DMS 273 (cell line): Measurements from ENCODE around the gene STX11.
A peak's percentile ranks its signal among the peaks of the same experiment; 100 is the strongest.

ENCODE experiments used
- DNase-seq: peaks from one replicate; lab custom pipeline; 2025; ENCODE audit not compliant: unreplicated experiment; lab: John Stamatoyannopoulos, UW

STX11 gene

DNA sequence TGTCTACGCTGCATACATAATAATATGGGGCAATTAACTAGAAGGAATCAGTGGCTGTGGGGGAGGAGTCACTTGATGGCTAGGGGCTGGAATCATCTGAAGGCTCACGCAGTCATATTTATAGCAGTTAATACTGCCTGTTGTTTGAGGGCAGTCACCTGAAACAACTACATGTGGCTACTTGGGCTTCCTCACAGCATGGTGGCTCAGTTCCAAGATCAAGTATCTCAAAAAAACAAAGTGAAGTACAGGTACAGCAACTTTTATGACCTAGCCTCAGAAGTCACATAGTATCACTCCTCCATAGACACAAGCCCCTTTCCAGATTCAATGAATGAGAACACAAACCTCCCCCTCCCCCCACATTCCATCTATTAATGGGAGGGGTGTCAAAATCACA lies 63.7 kb downstream of the STX11 start:
- peak; percentile 8 for DNase-seq

DNA sequence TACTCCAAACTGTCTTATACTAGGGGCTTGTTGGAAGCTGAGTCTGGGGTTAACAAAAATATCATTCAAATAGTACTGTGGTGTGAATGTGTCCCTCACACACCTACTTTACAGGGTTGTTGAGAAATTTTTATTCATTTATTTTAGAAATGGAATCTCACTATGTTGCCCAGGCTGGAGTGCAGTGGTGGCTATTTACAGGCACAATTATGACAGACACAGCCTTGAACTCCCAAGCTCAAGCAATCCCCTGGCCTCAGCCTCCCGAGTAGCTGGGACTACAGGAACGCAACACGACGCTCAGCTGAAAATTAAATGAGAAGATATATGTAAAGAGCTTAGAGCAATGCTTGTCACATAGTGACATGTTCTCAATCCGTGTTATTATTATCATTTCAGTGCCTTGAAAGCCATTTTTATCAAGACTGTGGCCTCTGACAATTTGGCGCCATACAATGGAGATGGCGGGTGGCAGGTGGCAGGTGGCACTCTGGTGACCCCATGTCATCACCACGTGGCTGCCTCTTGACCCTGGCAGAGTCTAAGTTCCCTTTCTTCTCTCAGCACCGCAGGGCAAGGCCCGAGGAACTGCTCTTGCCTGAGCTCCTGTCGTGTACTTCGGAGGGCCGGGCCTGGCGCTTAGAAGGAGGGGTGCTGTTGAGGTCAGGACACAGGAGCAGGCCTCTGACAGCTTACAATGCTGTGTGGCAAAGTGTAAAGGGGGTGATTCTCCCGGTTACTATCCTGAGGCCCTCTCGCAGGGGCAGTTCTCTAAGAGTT lies 64.5 kb downstream of the STX11 start:
- DNase-seq, result peak; percentile 30

DNA sequence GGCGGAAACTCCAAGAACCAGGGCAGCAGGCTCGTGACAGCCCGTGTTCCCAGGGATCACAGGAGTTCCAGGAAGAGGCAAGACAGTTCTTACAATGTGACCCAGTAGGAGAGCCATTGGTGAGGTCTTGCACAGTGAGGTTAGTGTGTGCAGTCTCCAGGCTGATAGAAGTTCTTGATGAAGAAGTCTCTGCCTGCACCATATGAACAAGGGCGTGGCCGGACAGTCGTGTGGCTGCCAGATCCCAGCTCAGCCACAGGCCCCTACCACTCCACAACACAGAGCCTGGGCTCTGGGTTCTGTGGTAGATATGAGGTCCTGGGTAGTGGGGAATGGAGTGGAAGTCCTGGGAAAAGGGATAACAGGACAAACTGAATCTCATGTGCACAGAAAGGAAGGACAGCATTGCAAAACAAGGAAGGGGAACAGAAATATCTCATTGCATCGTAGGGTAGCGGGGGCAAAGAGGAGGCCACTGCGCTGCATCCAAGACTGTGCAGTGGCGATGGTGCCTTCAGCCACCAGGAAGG lies 65.2 kb downstream of the STX11 start:
- peak; percentile 33 for DNase-seq

DNA sequence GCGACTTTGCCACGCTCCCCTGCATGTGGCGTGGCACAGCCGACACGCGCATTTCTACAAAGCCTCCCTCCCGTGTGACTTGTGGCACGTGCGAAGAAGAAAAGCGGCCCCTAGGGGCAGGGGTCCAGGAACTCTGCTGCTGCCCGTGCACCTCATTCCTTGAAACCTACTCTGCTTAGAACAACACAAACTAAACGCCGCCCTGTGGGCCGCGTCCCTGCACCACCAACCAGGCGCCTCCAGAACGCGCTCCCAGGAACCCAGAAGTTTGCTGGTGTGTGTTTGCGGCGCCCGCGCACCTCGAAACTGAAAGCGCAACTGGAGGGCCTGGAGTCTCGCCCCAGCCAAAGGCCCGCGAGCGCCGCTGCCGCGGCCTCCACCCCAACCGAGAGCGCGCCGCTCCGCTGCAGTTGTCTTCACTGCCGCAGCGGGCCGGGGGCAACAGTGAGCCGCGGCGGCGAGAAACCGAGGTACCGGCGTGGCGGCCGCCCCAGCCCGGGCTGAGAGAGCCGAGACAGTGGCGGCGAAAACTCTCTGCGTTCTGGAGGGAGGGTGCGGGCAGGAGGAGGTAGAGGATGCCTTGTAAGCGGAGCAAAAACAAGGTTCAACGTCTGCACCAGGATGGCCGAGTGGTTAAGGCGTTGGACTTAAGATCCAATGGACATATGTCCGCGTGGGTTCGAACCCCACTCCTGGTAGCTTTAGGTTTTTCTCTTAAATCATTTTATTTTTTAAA lies 65.8 kb downstream of the STX11 start:
- DNase-seq, result peak; percentile 97

DNA sequence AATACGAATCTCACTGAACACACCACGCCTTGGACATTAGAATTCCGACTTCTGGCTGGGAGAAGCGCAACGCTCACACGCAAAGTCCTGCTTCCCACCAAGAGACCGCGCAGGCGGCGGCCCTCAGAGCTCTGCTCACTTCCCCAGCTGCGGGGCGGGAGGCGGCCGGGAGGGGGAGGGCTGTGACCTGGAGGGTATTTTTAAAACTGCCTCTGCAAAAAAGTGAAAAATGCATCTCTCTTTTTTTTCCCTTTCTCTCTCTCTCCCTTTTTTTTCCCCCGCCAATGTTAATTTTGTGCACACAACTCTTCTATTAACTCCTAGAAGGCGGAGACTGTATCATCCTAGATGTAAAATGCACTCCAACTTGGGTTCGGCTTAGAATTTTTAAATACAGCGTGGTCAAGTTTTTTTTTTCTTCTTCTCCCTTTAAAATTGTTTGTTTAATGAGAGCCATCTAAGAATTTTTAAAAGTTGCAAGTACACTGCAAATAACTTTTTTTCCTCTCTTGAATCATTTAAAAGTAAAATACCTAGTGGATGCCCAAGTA lies 66.4 kb downstream of the STX11 start:
- no peak for DNase-seq

DNA sequence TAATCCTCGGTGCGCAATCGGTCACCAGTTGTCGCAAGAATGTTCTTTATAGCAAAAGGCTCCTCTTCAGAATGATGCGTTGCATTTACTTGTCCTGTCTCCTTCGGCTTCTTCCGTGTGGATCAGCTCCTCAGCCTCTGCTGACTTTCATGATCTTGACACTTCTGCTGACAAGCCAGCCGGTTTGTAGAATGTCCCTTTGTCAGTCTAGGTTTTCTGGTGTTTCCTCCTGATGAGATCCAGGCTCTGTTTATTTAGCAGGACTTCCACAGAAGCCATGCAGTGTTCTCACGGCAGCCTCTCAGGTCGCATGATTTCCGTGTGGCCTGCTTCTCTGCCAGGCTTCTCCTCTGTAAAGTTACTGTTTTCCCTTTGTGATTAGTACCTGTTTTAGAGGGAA lies 66.9 kb downstream of the STX11 start:
- no peak for DNase-seq

DNA sequence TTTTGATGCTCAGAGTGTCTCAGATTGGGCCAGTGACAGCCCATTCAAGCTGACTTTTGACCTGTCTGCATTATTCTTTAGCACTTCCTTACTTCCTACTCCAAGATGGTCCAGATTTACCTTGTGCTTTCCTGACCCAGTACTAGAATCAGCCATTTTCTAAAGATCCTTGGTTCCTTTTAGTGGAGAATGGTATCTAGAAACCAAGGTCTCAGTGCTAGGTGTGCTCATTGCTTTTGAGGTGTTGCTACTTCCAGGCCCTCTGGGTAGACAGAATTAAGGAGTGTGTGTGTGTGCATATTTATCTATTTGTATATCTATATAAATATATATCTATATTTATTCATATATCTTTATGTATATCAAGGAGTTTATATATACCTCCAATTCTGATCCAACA lies 67.5 kb downstream of the STX11 start:
- DNase-seq, result no peak

DNA sequence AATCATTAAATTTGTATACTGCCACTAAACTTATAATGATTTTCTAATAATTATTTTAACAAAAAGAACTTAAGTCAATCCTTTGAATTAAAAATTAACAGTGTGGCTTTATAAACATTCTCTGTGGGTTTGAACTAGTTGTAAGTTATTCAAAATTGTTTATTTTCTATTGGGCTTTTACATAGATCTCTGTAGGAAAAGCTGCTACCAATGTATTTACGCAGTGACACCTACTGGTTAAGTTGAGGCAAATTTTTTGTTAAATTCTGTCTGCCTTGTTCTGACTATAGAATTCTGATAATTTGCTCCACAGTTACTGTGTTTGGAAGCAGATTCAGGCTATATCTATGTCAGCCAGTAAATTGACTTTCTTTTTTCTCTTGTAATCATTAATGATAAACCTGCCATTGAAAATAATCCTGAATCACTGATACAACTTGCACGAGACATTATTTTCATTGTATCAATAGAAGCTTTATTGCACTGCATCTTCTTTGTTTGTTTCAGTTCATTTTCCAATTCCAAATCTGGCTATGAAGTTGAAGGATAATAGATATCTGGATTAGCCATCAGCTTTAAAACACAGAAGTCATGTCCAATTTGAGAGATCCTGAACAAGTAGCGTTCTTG lies 68.9 kb downstream of the STX11 start:
- peak; percentile 60 for DNase-seq

DNA sequence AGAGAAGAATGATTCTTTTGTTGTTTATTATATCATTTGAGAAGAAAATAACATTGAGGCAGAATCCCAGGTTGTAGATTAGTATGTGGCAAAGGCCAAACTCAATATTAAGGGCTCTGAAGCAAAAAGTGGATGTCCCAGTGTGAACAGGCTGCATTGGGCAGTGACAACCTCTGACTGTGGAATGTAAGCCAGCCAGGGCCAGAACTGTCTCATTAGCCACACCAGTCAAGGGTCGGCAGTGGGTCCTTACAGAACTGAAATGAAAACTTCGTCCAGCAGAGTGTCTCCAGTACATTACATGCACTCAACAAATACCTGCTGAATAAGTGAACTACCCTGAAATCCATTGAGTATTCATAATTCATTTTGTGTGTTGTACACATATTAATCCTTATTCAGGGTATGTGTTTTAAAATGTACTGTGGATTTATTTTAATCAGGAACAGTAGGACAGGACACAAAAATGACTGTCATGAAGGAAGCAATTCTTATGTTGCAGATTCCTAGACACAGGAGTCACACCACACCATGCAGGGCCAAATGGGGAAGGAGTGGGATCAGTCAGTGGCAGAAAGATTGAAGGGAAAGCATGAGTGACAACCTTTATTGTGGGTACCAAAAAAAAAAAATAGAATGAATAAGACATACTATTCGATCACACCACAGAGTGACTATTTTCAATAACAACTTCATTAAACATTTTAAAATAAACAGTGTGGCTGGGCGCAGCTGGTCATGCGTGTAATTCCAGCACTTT lies 69.9 kb downstream of the STX11 start:
- DNase-seq, result no peak

DNA sequence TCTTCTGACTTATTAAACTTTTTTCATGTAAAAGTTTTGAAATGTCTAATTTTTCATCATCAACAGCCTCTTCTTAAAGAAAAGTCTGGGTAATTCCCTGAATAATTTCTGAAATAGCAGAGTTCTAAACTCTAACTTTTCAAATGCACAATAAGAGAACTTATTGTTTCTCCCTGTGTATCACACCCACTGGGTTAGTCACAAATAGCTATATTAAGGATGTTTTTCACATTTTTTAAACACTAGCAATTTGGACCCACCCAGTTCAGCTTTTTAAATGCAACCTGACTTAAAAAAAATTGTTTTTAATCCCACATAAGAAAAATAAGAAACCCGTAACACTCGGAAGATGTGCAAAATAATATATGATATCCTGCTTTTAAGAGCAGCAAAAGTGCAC lies 73.4 kb downstream of the STX11 start:
- no peak for DNase-seq

DNA sequence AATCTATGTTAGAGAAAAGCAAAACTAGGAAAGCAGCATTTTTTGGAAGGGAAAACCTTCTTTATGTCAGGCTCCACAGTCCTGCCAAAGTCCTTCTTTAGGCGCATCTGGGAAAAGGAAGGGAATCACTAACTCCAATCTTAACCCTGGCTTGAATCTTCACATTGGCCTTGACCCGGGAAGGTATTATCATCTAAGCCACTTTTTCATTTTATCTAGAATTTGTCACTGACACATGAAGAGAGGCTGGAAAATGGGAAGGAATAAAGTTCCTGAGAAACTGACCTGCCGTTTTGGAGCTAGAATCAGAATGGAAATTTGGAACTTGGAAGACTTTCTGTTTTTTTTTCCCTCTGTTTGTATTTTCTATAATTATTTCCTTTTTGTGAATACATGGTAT lies 81.4 kb downstream of the STX11 start:
- DNase-seq, result no peak

DNA sequence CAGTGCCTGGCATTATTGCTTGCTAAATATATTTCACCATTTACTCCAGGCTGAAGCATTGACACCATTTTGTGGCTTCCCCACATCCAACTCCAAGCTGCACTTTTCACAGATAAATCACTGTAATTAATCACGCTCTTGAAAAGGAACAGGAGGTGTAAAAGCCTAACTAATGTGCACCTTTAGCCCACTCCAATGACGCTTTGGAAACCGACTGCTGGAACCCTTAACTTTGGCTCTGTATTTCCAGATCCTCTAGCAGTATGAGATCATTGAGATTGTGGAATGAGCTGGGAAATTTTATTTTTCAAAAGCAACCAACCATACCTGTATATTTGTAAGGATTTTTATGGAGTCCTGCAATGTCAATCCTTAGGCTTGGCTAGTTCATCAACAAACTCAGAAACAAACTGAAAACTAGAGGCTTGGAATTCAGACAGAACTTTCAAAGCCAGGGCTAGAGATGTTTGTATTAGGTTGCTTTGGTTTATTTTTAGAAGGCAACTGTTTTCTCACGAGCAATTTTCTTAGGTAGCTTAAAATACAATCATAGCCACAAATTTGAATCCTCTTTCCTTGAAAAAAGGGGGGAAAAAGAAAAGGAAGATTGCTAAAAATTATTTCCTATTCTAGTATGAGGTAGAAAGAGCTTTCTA lies 82.0 kb downstream of the STX11 start:
- DNase-seq, result no peak

DNA sequence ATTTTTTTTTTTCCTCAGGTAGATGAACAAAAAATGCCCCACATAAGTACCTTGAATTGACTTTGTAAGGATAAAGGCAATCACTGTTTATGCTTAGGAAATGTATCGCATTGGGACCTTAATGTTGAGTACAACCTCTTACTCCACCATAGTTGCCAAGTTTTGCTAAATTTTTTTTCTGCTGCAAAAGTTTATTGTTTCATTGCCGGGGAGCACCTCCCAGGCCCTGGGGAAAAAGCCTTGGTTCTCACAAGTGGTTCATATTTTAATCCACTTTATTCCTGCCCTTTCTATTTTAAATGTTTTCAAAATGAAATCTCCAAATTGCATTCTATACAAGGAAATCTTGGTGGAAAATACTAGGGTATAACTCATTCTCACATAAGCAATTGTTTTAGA lies 82.5 kb downstream of the STX11 start:
- no peak for DNase-seq

DNA sequence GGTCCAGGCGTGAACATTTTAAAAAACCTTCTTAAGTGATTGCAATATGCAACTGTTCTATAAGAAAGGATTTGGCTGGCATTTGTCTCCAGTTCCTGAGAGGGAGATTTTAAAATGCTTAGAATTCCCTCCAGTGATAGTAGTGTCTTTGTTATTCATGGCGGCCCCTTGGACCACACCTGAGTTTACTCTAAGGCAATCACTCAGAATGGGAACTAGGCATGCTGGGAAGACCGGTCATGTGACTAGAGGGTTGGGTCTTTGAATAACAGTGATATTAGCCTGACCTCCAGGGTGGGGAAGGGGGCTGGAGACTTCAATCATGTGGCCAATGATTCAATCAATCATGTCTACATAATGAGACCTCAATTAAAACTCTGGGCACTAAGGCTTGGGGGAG lies 84.1 kb downstream of the STX11 start:
- DNase-seq, result no peak

DNA sequence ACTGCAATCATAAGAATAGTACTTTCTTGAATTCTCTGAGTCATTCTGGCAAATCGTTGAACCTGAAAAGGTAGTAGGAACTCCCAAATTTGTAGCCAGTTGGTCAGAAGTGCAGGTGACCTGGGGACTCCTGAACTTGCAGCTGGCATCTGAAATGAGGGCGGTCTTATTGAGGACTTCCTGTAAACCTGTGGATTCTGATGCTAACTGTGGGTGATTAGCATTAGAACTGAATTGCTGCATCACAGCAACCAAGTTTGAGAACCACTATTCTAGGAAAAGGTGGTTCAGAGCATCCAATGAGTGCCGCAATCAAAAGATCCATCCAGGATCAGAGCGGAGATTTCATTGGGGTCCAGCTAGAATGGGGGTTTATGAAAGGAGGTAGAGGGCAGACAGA lies 84.6 kb downstream of the STX11 start:
- no peak for DNase-seq
